Endometrial microvascular endothelial cells (primary cell): ENCODE data around the gene FRMD1. TPM values are rescaled to one million over a fixed set of nuclear protein-coding genes. Genes with fewer than 3 reads are reported as not detected.

Experiments
- in situ Hi-C: cut with HindIII; loops from 2 replicates; pipeline ENCODE4 v1.10.0; 2017; ENCODE audit warnings: low sequenced_read_pairs, low pct_unique_long_range_greater_than_20kb; ENCODE audit errors: inconsistent ontology term
- total RNA-seq: library from RNA; depleted of rRNA; stranded (reverse); fragments of >200 nt; gene quantifications from one replicate; pipeline ENCODE4 v1.2.3, GENCODE V29; 2015; ENCODE audit errors: inconsistent ontology term

FRMD1 gene
- total RNA-seq, 1 donor from 2014 or later: not detected

- in situ Hi-C loops: no loop called here
Measured at GRCh38 chr6:168049706-168050224, 29.2 kb downstream of the FRMD1 start.

GRCh38 chr6:168049277-168049676 is 29.7 kb downstream of the FRMD1 start:
- in situ Hi-C loops: no loop called here

GRCh38 chr6:168048724-168049025 is 30.3 kb downstream of the FRMD1 start:
- in situ Hi-C loops: no loop called here

GRCh38 chr6:168047841-168048723 is 30.9 kb downstream of the FRMD1 start:
- in situ Hi-C loops: no loop called here

- in situ Hi-C loops: no loop called here
Measured at GRCh38 chr6:168046696-168047095, 32.3 kb downstream of the FRMD1 start.

- in situ Hi-C loops: no loop called here
Measured at GRCh38 chr6:168045706-168046620, 33.0 kb downstream of the FRMD1 start.

- in situ Hi-C loops: no loop called here
Measured at GRCh38 chr6:168045141-168045691, 33.8 kb downstream of the FRMD1 start.

GRCh38 chr6:168044521-168045130 is 34.4 kb downstream of the FRMD1 start:
- in situ Hi-C loops: no loop called here

- in situ Hi-C loops: no loop called here
Measured at GRCh38 chr6:168043848-168044415, 35.1 kb downstream of the FRMD1 start.

GRCh38 chr6:168043193-168043847 is 35.7 kb downstream of the FRMD1 start:
- in situ Hi-C loops: no loop called here

GRCh38 chr6:168042426-168043192 is 36.4 kb downstream of the FRMD1 start:
- in situ Hi-C loops: no loop called here

- in situ Hi-C loops: no loop called here
Measured at GRCh38 chr6:168041928-168042327, 37.1 kb downstream of the FRMD1 start.

- in situ Hi-C loops: no loop called here
Measured at GRCh38 chr6:168040856-168041496, 38.0 kb downstream of the FRMD1 start.

- in situ Hi-C loops: no loop called here
Measured at GRCh38 chr6:168039849-168040248, 39.2 kb downstream of the FRMD1 start.

GRCh38 chr6:168039301-168039700 is 39.7 kb downstream of the FRMD1 start:
- in situ Hi-C loops: no loop called here

- in situ Hi-C loops: no loop called here
Measured at GRCh38 chr6:168038576-168039140, 40.4 kb downstream of the FRMD1 start.

- in situ Hi-C loops: no loop called here
Measured at GRCh38 chr6:168037856-168038255, 41.2 kb downstream of the FRMD1 start.
